ENCODE results near the gene STK32B.

GRCh38 chr4:5446595-5447226 lies 395.4 kb downstream of the STK32B start:
- TF ChIP-seq CTCF (IDR thresholded peaks at IDR 0.05) (no peak), EP300 (IDR thresholded peaks at IDR 0.05) (no peak), POLR2A (IDR thresholded peaks at IDR 0.05) (no peak)
